Activated effector memory CD4-positive, alpha-beta T cell treated with Interleukin-2 at 50 U/mL for 16 hours (primary cell): ENCODE measurements around the gene OBSL1.

Source experiments
- DNase-seq: peaks from one replicate; pipeline ENCODE4 v3.0.0-alpha.2; 2020

Gene OBSL1

GRCh38 chr2:219596954-219597551 lies 25.7 kb upstream of the OBSL1 start:
- no peak for DNase-seq

GRCh38 chr2:219595256-219595655 lies 23.9 kb upstream of the OBSL1 start:
- no peak for DNase-seq

GRCh38 chr2:219593154-219593553 lies 21.8 kb upstream of the OBSL1 start:
- no peak for DNase-seq

GRCh38 chr2:219592736-219593135 lies 21.4 kb upstream of the OBSL1 start:
- no peak for DNase-seq

GRCh38 chr2:219591091-219591490 lies 19.8 kb upstream of the OBSL1 start:
- no peak for DNase-seq

- no peak for DNase-seq
Observed at GRCh38 chr2:219581346-219581745, 10.0 kb upstream of the OBSL1 start.

GRCh38 chr2:219578811-219579613 lies 7.7 kb upstream of the OBSL1 start:
- DNase-seq: no peak

- no peak for DNase-seq
Observed at GRCh38 chr2:219576505-219577388, 5.4 kb upstream of the OBSL1 start.

GRCh38 chr2:219575566-219576504 lies 4.5 kb upstream of the OBSL1 start:
- no peak for DNase-seq

- DNase-seq: no peak
Observed at GRCh38 chr2:219574484-219575311, 3.4 kb upstream of the OBSL1 start.

- no peak for DNase-seq
Observed at GRCh38 chr2:219573166-219573565, 1.8 kb upstream of the OBSL1 start.

GRCh38 chr2:219572237-219573001 lies 1.1 kb upstream of the OBSL1 start, which contains the start of gene INHA:
Gene INHA, plus strand, starts transcription at chr2:219572310. Its CDS starts 65 bp downstream, at chr2:219572375.
- DNase-seq: no peak

- no peak for DNase-seq
Observed at GRCh38 chr2:219570924-219571310, 422 bp downstream of the OBSL1 start.

GRCh38 chr2:219570194-219570923 lies 980 bp downstream of the OBSL1 start:
- DNase-seq: no peak

- DNase-seq: no peak
Observed at GRCh38 chr2:219569635-219570034, 1.7 kb downstream of the OBSL1 start.

- no peak for DNase-seq
Observed at GRCh38 chr2:219569041-219569440, 2.3 kb downstream of the OBSL1 start.

- no peak for DNase-seq
Observed at GRCh38 chr2:219567791-219568361, 3.5 kb downstream of the OBSL1 start.

- DNase-seq: no peak
Observed at GRCh38 chr2:219567131-219567530, 4.2 kb downstream of the OBSL1 start.

- DNase-seq: no peak
Observed at GRCh38 chr2:219566640-219567039, 4.7 kb downstream of the OBSL1 start.
